Astrocyte (in vitro differentiated cells and primary cell): ENCODE results near the gene NPLOC4. TPM values are rescaled to one million over a fixed set of nuclear protein-coding genes. Genes with fewer than 3 reads are reported as not detected.
"Not testable (repeated sequence)": the region's sequence is repeated elsewhere in the genome, so short reads cannot be mapped to it uniquely, and the experiment has no call there.

Experiments used
- DNase-seq: peaks from one replicate; pipeline ENCODE4 v3.0.0-alpha.2; 2010; ENCODE audit warnings: low read depth
- FAIRE-seq: peaks from 2 replicates; lab custom pipeline; 2011; peaks lifted over from hg19 to GRCh38; lab: Jason Lieb, UNC
- H2AFZ ChIP-seq: 2 replicates; pipeline ENCODE4 v1.6.0; 2012; ENCODE audit warnings: low read depth, low read length, inconsistent platforms
- H3K27ac ChIP-seq: 2 replicates; pipeline ENCODE4 v1.5.1; 2011; ENCODE audit warnings: low read depth, low read length, inconsistent platforms
- H3K27me3 ChIP-seq: 2 replicates; pipeline ENCODE4 v1.6.0; 2011; ENCODE audit warnings: low read length, inconsistent platforms; ENCODE audit not compliant: insufficient read depth
- H3K36me3 ChIP-seq: 2 replicates; pipeline ENCODE4 v1.5.1; 2011; ENCODE audit warnings: low read length, inconsistent platforms; ENCODE audit not compliant: insufficient read depth
- H3K4me1 ChIP-seq: 2 replicates; pipeline ENCODE4 v1.5.1; 2011; ENCODE audit warnings: low read length, inconsistent platforms; ENCODE audit not compliant: insufficient read depth
- H3K4me2 ChIP-seq: 2 replicates; pipeline ENCODE4 v1.6.0; 2012; ENCODE audit warnings: low read length, inconsistent platforms
- H3K4me3 ChIP-seq: 2 replicates; pipeline ENCODE4 v1.5.1; 2011; ENCODE audit warnings: low read depth, mild to moderate bottlenecking, low read length, inconsistent platforms; ENCODE audit not compliant: insufficient read depth
- H3K79me2 ChIP-seq: 2 replicates; pipeline ENCODE4 v1.6.0; 2012; ENCODE audit warnings: mild to moderate bottlenecking, low read length, inconsistent platforms; ENCODE audit not compliant: insufficient read depth
- H3K9ac ChIP-seq: 2 replicates; pipeline ENCODE4 v1.6.0; 2012; ENCODE audit warnings: mild to moderate bottlenecking, low read length, inconsistent platforms
- H3K9me3 ChIP-seq: 2 replicates; pipeline ENCODE4 v1.5.1; 2012; ENCODE audit warnings: low read depth, mild to moderate bottlenecking, low read length, inconsistent platforms; ENCODE audit not compliant: insufficient read depth
- H4K20me1 ChIP-seq: 2 replicates; pipeline ENCODE4 v1.6.0; 2012; ENCODE audit warnings: low read length, inconsistent platforms; ENCODE audit not compliant: insufficient read depth
- H3K27ac Mint-ChIP-seq: one replicate; pipeline ENCODE4 v1.8.0; 2021; ENCODE audit warnings: mild to moderate bottlenecking, mixed read lengths; ENCODE audit not compliant: unreplicated experiment
- H3K27me3 Mint-ChIP-seq: one replicate; pipeline ENCODE4 v1.8.0; 2021; ENCODE audit warnings: low read depth, mixed read lengths; ENCODE audit not compliant: unreplicated experiment
- H3K36me3 Mint-ChIP-seq: one replicate; pipeline ENCODE4 v1.8.0; 2021; ENCODE audit warnings: low read depth, mixed read lengths; ENCODE audit not compliant: unreplicated experiment
- H3K4me1 Mint-ChIP-seq: one replicate; pipeline ENCODE4 v1.8.0; 2021; ENCODE audit warnings: low read depth, mixed read lengths; ENCODE audit not compliant: unreplicated experiment
- H3K4me3 Mint-ChIP-seq: one replicate; pipeline ENCODE4 v1.8.0; 2021; ENCODE audit warnings: mild to moderate bottlenecking, moderate library complexity, mixed read lengths; ENCODE audit not compliant: unreplicated experiment
- H3K9me3 Mint-ChIP-seq: one replicate; pipeline ENCODE4 v1.8.0; 2021; ENCODE audit warnings: mild to moderate bottlenecking, mixed read lengths; ENCODE audit not compliant: unreplicated experiment
- CTCF ChIP-seq: IDR thresholded peaks from 2 replicates; pipeline ENCODE4 v1.5.1; 2011; ENCODE audit warnings: low read depth, mild to moderate bottlenecking, inconsistent platforms, low read length, moderate library complexity; ENCODE audit not compliant: insufficient read depth
- EZH2 ChIP-seq: IDR thresholded peaks from 2 replicates; pipeline ENCODE4 v1.6.1; 2012; ENCODE audit warnings: mild to moderate bottlenecking, low read length, inconsistent platforms; ENCODE audit not compliant: insufficient read depth
- total RNA-seq: library from RNA; stranded (reverse); gene quantifications from 2 replicates; pipeline ENCODE4 v1.2.1, GENCODE V29; 2021

NPLOC4 gene
- total RNA-seq, 1 donor from 2014 or later: 125 TPM

- Histone ChIP-seq H3K36me3 (peaks cover 7% of the 10 kb centered on the region), H3K9ac (no peak overlapping the region), H3K4me1 (peaks cover 2% of the 10 kb centered on the region), H3K27me3 (no peaks in the 10 kb centered on the region), H2AFZ (no peak overlapping the region), H4K20me1 (peaks cover 31% of the 10 kb centered on the region), H3K9me3 (no peaks in the 10 kb centered on the region), H3K4me2 (no peak overlapping the region), H3K27ac (no peak overlapping the region), H3K79me2 (peaks cover 28% of the 10 kb centered on the region), H3K4me3 (no peak overlapping the region)
- no peaks in the 10 kb centered on the region for H3K9me3 Mint-ChIP-seq
- H3K4me1 Mint-ChIP-seq: peaks cover 3% of the 10 kb centered on the region
- DNase-seq: no peak
- H3K27ac Mint-ChIP-seq: no peak overlapping the region
- no peak overlapping the region for H3K4me3 Mint-ChIP-seq
- peaks cover 9% of the 10 kb centered on the region for H3K36me3 Mint-ChIP-seq
- H3K27me3 Mint-ChIP-seq: no peaks in the 10 kb centered on the region
- FAIRE-seq: no peak
- no peak for TF ChIP-seq EZH2
- TF ChIP-seq CTCF: no peak
Measured at GRCh38 chr17:81676906-81677305, 40.0 kb upstream of the NPLOC4 start.

- H3K9ac ChIP-seq, H3K27ac ChIP-seq, H3K27me3 Mint-ChIP-seq, H3K4me3 ChIP-seq, FAIRE-seq, H3K27ac Mint-ChIP-seq, H2AFZ ChIP-seq, H3K4me1 Mint-ChIP-seq, H3K4me3 Mint-ChIP-seq, H3K4me1 ChIP-seq, H3K9me3 Mint-ChIP-seq, H3K9me3 ChIP-seq, H3K27me3 ChIP-seq, H3K4me2 ChIP-seq: not testable (repeated sequence)
- Histone ChIP-seq H3K36me3 (peaks cover 10% of the 10 kb centered on the region), H4K20me1 (peaks cover 33% of the 10 kb centered on the region), H3K79me2 (peaks cover 16% of the 10 kb centered on the region)
- peaks cover 10% of the 10 kb centered on the region for H3K36me3 Mint-ChIP-seq
- peak; percentile 7 for DNase-seq
Measured at GRCh38 chr17:81675515-81676221, 38.8 kb upstream of the NPLOC4 start.

- Mint-ChIP-seq H3K27me3 (no peaks in the 10 kb centered on the region), H3K36me3 (peaks cover 8% of the 10 kb centered on the region), H3K4me3 (no peak overlapping the region), H3K27ac (no peak overlapping the region), H3K4me1 (peaks cover 3% of the 10 kb centered on the region), H3K9me3 (no peaks in the 10 kb centered on the region)
- Histone ChIP-seq H3K27ac (no peak overlapping the region), H3K36me3 (peaks cover 11% of the 10 kb centered on the region), H3K9ac (no peak overlapping the region), H4K20me1 (peaks cover 44% of the 10 kb centered on the region), H3K27me3 (no peaks in the 10 kb centered on the region), H3K4me1 (no peaks in the 10 kb centered on the region), H2AFZ (no peak overlapping the region), H3K9me3 (no peaks in the 10 kb centered on the region), H3K4me2 (no peak overlapping the region), H3K4me3 (no peak overlapping the region), H3K79me2 (peaks cover 25% of the 10 kb centered on the region)
- no peak for DNase-seq
- no peak for FAIRE-seq
- TF ChIP-seq CTCF: no peak
- no peak for TF ChIP-seq EZH2
Measured at GRCh38 chr17:81673561-81674258, 36.8 kb upstream of the NPLOC4 start.
